ENCODE measurements around the gene NCLN.
"Not testable (repeated sequence)": the region's sequence is repeated elsewhere in the genome, so short reads cannot be mapped to it uniquely, and the experiment has no call there.

- TF ChIP-seq CTCF, POLR2A (IDR thresholded peaks at IDR 0.05): not testable (repeated sequence)
Observed at GRCh38 chr19:3221576-3221975, 35.8 kb downstream of the NCLN start.

Measured in prostate gland (tissue), 2 donors.